Ovary (tissue), 9 donors: ENCODE measurements around the gene IRF1. TPM values are rescaled to one million over a fixed set of nuclear protein-coding genes. Genes with fewer than 3 reads are reported as not detected.

Experiments used
- DNase-seq, 5 donors: peaks; one replicate each; pipeline ENCODE4 v3.0.0-alpha.2; 2019 to 2020
- H3K27ac ChIP-seq, 2 donors: fragments of 200-600 bp; one replicate each; pipeline versions ENCODE4 v1.5.1 to v1.8.0; 2019 to 2022
- H3K27me3 ChIP-seq: fragments of 200-600 bp; one replicate; pipeline ENCODE4 v1.8.0; 2022
- H3K36me3 ChIP-seq: fragments of 200-600 bp; sonication (generic); one replicate; pipeline ENCODE4 v1.5.1; 2019
- H3K4me1 ChIP-seq: one replicate; pipeline ENCODE4 v1.8.1; 2013; ENCODE audit warnings: mild to moderate bottlenecking, moderate library complexity; ENCODE audit not compliant: insufficient read depth
- H3K4me3 ChIP-seq: fragments of 200-600 bp; sonication (generic); one replicate; pipeline ENCODE4 v1.5.1; 2017
- H3K9me3 ChIP-seq, 2 donors: fragments of 200-600 bp in 1 of 2; sonication (generic) in 1 of 2; one replicate each; pipeline versions ENCODE4 v1.5.1 to v1.8.1; 2013 to 2019; ENCODE audit warnings: mild to moderate bottlenecking in 1 of 2, moderate library complexity in 1 of 2
- EP300 ChIP-seq: sonication (generic); formaldehyde crosslinking; IDR thresholded peaks from one replicate; pipeline ENCODE4 v1.6.1; 2017; ENCODE audit warnings: antibody characterized with exemption
- POLR2A ChIP-seq: fragments of 450-650 bp; IDR thresholded peaks from one replicate; pipeline ENCODE4 v1.6.1; 2017; ENCODE audit warnings: antibody characterized with exemption, mild to moderate bottlenecking, moderate library complexity
- WGBS, 3 donors: extraction: QIAGEN DNeasy Blood & Tissue Kit in 1 of 3; methylation state at CpG; one replicate each; pipeline versions ENCODE4 v1.1.5 to v1.1.7; 2013 to 2017; 5-methylcytosine and 5-hydroxymethylcytosine counted together
- intact Hi-C, 4 donors: fragments of 100-400 bp; cut with DNase I; formaldehyde crosslinking; loops; one replicate each; pipeline versions ENCODE4 v1.11.0 to v1.15.1; 2022 to 2023
- polyA plus RNA-seq, 2 donors: library from polyadenylated mRNA; stranded (reverse); fragments of 200-250 nt in 1 of 2; fragments of 350-450 nt in 1 of 2; fragmentation: Illumina TruSeq in 1 of 2; extraction: RNeasy Lipid Tissue Mini Kit (QIAGEN cat#74804) in 1 of 2; gene quantifications; one replicate each; pipeline ENCODE4 v1.2.3, GENCODE V29; 2013 to 2014
- total RNA-seq, 7 donors: library from RNA; depleted of rRNA in 2 of 7; stranded (reverse); fragments of >200 nt in 2 of 7; fragmentation: NEBNext Ultra II Directional in 3 of 7; extraction: Animal tissue kit (Norgen Biotek cat#: 25700) in 3 of 7; gene quantifications; one replicate each; pipeline versions ENCODE4 v1.1.0 to v1.2.4, GENCODE V29; 2016 to 2023
- TF ChIP-seq, protein P1 (sequence below), 3 donors: fragments of 450-650 bp in 2 of 3; fragments of 200-600 bp in 1 of 3; IDR thresholded peaks; one replicate each; pipeline versions ENCODE4 v1.5.1 to v1.8.0; 2016 to 2022; ENCODE audit warnings: antibody characterized with exemption in 3 of 3, mild to moderate bottlenecking in 1 of 3
- donor health status: DM: no; HTN: no; CAD: no; lungs with moderate emphysema.
- donor health status: DM: no; HTN: no; CAD: no.
- donor health status: Bipolar disorder and iron deficiency.
- donor health status: DM: yes; HTN: yes; CAD: no.
- donor health status: DM: no; HTN: no; CAD: no.
- donor health status: DM: yes; HTN: yes; CAD: no.

IRF1 gene
- total and polyA plus RNA-seq, 9 donors, result 17.3 to 126 (median 26.7) TPM

DNA sequence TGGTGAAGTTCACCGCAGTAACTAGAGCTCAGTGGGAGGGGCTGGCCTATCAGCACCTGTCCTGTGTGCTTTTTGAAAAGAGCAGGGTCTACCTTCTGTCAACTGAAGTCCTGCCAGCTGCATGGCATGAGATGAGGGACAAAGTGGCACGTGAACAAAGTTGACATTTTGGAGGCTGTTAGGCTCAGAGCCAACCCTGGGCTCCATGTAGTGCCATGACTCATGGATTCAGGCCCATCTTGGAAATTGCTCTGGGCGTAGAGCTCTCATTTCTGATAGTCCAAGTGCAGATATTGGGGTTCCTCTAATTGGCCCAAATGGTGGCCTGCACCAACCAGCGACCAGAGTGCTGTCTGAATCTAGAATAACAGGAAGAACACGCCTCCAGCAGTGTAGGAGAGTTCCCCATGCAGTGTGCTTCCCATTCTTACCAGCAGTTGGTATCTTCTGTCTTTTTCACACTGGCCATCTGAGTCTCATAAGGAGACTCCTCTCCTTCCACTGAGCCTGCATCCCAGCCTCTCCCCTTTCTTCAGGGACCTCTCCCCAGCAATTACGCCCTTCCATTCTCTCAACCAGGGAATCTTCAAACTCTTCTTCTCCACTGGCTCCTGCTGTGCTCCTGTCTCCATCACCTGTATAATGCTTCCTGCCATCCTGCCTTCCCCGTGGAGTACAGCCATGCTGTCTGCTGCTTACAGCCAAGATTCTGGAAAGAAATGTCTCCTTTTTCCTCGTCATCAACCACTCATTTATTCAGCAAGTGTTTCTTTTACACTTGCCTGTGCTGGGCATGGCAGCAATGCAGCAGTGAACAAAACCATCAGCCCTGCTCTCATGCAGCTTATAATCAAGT, 30.4 kb downstream of the IRF1 start:
- Histone ChIP-seq H3K27me3 (no peaks in the 10 kb centered on the region), H3K36me3 (no peaks in the 10 kb centered on the region), H3K9me3 (no peaks in the 10 kb centered on the region), H3K4me1 (peaks cover 11% of the 10 kb centered on the region), H3K27ac (no peak overlapping the region), H3K4me3 (no peak overlapping the region)
- WGBS, 3 donors, result 88 to 92% (median 91%) methylated on average over 8 of the region's 8 CpGs
- intact Hi-C loops, result no loop called here
- TF ChIP-seq POLR2A, result no peak
- TF ChIP-seq, protein P1, sequence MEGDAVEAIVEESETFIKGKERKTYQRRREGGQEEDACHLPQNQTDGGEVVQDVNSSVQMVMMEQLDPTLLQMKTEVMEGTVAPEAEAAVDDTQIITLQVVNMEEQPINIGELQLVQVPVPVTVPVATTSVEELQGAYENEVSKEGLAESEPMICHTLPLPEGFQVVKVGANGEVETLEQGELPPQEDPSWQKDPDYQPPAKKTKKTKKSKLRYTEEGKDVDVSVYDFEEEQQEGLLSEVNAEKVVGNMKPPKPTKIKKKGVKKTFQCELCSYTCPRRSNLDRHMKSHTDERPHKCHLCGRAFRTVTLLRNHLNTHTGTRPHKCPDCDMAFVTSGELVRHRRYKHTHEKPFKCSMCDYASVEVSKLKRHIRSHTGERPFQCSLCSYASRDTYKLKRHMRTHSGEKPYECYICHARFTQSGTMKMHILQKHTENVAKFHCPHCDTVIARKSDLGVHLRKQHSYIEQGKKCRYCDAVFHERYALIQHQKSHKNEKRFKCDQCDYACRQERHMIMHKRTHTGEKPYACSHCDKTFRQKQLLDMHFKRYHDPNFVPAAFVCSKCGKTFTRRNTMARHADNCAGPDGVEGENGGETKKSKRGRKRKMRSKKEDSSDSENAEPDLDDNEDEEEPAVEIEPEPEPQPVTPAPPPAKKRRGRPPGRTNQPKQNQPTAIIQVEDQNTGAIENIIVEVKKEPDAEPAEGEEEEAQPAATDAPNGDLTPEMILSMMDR (IDR thresholded peaks at IDR 0.05), result no peak
- TF ChIP-seq EP300, result no peak
- DNase-seq, result peak in 1 of 5 donors; percentile 19

DNA sequence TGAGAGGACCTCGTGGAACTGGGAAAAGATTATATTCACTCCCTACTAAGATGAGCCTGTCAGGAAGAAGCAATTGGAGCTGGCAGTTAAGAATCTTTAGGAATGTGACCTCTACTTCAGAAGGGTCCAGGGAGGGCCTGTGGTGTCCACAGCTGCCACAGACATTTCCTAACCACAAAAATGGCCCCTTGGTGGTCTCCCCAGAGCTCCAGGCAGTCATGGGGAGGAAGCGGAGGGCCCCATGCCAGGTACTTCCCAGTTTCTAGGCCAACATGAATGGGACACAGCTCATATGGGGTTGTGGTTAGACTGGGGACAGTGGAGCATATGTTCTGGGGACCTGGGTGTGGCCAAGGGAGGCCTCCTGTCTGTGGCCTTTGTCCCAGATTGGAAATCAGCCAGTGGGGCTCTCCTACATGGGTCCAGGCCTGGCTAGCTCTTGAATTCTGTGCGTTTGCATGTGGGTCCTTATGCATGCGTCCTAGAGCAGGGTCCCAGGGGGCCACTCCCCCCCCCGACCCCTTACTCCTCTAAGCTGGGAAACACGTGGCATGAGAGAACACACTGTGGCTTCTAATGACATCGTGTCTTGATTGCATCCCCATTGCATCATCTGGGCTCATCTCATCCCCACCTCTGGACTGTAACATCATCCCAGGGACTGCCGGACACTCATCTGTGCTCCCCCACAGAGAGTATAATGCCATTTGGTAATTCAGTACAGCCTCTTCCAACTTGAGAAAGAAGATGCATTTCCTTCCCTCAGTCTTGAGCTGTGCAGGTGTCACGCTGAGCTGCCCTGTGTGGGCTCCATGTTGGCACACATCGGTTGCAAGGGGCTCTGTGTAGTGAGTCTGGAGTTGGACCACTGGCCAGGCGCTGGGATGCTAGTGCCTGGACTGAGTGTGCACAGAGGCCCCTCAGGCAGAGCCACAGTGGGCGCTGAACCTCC, 31.3 kb downstream of the IRF1 start:
- Histone ChIP-seq H3K27ac (no peak overlapping the region), H3K36me3 (no peaks in the 10 kb centered on the region), H3K4me1 (peaks cover 5% of the 10 kb centered on the region), H3K4me3 (no peak overlapping the region), H3K9me3 (no peaks in the 10 kb centered on the region), H3K27me3 (no peaks in the 10 kb centered on the region)
- WGBS, 3 donors, result 84 to 87% (median 84%) methylated on average over 11 to 12 of the region's 12 CpGs
- peak in 1 of 5 donors; percentile 28 for DNase-seq
- TF ChIP-seq, protein P1 (IDR thresholded peaks at IDR 0.05), result no peak
- no peak for TF ChIP-seq EP300
- no peak for TF ChIP-seq POLR2A
- intact Hi-C loops, result no loop called here

DNA sequence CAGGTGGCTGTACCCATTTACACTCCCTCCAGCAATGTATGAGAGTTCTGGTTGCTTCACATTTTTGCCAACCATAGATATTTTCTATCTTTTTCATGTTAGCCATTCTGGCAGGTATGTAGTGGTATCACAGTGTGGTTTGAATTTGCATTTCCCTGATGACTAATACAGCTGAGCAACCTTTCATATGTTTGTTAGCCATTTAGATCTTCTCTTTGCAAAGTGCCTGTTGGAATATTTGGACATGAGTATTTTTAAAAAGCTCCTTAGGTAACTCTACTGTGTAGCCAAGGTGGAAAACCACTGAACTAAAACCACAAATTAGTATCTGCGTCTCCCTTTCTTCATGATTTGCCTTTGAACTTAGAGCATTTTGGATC, 31.9 kb downstream of the IRF1 start:
- 60 to 69% (median 62%) methylated on average over 1 of the region's 1 CpG for WGBS, 3 donors
- no peak for DNase-seq
- Histone ChIP-seq H3K27ac (no peak overlapping the region), H3K9me3 (no peaks in the 10 kb centered on the region), H3K4me3 (no peak overlapping the region), H3K36me3 (no peaks in the 10 kb centered on the region), H3K27me3 (no peaks in the 10 kb centered on the region), H3K4me1 (no peaks in the 10 kb centered on the region)
- TF ChIP-seq POLR2A (no peak), EP300 (no peak)
- TF ChIP-seq, protein P1 (IDR thresholded peaks at IDR 0.05), result no peak
- intact Hi-C loops, result no loop called here

DNA sequence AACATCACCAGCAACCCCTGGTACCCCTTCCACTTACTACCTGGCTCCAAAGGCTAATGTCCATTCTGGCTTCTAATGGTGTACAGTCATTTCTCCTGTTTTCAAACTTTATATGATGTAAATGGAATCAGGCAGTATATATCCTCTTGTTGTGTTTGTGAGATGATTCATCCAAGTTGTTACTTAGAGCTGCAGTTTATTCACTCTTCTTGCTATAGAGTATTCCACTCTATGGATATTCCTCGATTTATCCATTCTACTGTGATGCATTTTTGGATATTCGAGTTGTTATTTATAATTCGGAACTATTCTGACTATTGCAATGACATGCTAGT, 32.4 kb downstream of the IRF1 start:
- H3K9me3 ChIP-seq, result no peaks in the 10 kb centered on the region
- no peaks in the 10 kb centered on the region for H3K4me1 ChIP-seq
- no peak overlapping the region for H3K4me3 ChIP-seq
- H3K27ac ChIP-seq, result no peak overlapping the region
- no peaks in the 10 kb centered on the region for H3K36me3 ChIP-seq
- WGBS, 3 donors, result 91 to 94% (median 92%) methylated on average over 3 of the region's 3 CpGs
- H3K27me3 ChIP-seq, result no peaks in the 10 kb centered on the region
- no peak for DNase-seq
- intact Hi-C loops, result no loop called here
- TF ChIP-seq, protein P1 (IDR thresholded peaks at IDR 0.05), result no peak
- TF ChIP-seq POLR2A, result no peak
- TF ChIP-seq EP300, result no peak
